ENCODE results near the gene TAF15.

- no peak for TF ChIP-seq EZH2phosphoT487 (IDR thresholded peaks at IDR 0.05; ENCODE audit: low read length)
- TF ChIP-seq, protein P1, sequence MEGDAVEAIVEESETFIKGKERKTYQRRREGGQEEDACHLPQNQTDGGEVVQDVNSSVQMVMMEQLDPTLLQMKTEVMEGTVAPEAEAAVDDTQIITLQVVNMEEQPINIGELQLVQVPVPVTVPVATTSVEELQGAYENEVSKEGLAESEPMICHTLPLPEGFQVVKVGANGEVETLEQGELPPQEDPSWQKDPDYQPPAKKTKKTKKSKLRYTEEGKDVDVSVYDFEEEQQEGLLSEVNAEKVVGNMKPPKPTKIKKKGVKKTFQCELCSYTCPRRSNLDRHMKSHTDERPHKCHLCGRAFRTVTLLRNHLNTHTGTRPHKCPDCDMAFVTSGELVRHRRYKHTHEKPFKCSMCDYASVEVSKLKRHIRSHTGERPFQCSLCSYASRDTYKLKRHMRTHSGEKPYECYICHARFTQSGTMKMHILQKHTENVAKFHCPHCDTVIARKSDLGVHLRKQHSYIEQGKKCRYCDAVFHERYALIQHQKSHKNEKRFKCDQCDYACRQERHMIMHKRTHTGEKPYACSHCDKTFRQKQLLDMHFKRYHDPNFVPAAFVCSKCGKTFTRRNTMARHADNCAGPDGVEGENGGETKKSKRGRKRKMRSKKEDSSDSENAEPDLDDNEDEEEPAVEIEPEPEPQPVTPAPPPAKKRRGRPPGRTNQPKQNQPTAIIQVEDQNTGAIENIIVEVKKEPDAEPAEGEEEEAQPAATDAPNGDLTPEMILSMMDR (IDR thresholded peaks at IDR 0.05; ENCODE audit: low read length) = no peak
Observed at GRCh38 chr17:35768797-35769196, 40.5 kb upstream of the TAF15 start.

Data from MM.1S (cell line).